ENCODE measurements around the gene ASTL. TPM values are rescaled to one million over a fixed set of nuclear protein-coding genes. Genes with fewer than 3 reads are reported as not detected.
A peak's percentile ranks its signal among the peaks of the same experiment; 100 is the strongest.

The ASTL gene
- polyA plus RNA-seq, 1 donor, result not detected

- DNase-seq, result no peak
Observed at GRCh38 chr2:96111257-96111640, 27.1 kb downstream of the ASTL start.

GRCh38 chr2:96110621-96111256 lies 27.6 kb downstream of the ASTL start:
- DNase-seq, result no peak

GRCh38 chr2:96109931-96110511 lies 28.3 kb downstream of the ASTL start:
- no peak for DNase-seq

DNA sequence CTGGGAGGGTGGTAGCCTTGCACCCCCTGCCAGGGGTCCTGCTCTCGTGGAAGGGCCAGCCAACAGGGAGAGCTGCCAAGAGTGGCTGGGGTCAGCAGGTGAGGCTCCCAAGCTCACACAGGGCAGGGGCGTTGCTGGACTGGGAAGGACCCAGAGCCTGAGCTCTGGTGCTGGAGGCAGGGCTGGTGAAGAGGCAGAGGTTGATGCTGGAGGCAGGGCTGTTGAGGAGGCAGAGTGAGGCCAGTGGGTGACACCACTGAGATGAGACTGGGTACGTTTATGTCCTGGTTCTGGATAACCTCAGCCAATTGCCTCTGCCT lies 29.0 kb downstream of the ASTL start:
- no peak for DNase-seq

DNA sequence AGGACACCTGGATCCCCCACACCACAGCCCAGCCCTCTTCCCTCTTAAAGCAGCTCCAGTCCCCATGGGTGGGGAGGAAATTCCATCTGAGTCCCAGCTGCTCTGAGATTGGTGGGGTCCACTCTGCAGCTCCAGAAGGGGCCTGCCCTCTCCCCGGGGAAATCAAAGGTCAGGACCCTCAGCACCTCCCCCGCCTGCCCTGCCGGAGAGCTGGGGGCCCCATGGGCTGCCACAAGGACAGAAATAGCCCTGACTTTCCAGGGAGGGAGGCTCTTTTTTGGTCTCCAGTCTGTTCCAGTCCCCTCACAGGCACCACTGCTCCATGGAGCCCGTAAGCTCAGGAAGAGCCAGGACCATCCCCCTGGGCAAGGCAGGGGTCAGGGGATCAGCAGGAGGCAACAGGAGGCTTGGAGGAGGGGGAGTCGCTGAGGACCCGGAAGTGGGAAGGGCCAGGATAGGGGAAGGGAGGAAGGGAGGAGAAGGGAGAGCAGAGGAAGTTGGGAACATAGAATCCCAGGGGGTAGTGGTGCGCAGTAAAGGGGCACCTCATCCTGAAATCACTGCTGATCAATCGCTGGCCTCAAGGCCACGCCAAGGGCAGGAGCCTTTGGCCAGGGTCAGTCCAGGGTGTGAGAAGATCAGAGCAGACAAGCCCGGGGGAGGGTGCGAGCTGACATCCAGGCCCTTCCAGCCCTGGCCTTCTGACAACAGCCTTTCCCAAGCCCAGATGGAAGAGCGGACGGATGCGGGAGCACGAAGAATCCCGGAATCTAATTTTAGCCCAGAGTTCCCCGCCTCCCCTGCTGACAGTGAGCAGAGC lies 29.6 kb downstream of the ASTL start:
- DNase-seq, result peak; percentile 83

- DNase-seq, result no peak
Observed at GRCh38 chr2:96108151-96108540, 30.2 kb downstream of the ASTL start.

- DNase-seq, result no peak
Observed at GRCh38 chr2:96107708-96108065, 30.6 kb downstream of the ASTL start.

GRCh38 chr2:96106991-96107707 lies 31.2 kb downstream of the ASTL start:
- DNase-seq, result no peak

DNA sequence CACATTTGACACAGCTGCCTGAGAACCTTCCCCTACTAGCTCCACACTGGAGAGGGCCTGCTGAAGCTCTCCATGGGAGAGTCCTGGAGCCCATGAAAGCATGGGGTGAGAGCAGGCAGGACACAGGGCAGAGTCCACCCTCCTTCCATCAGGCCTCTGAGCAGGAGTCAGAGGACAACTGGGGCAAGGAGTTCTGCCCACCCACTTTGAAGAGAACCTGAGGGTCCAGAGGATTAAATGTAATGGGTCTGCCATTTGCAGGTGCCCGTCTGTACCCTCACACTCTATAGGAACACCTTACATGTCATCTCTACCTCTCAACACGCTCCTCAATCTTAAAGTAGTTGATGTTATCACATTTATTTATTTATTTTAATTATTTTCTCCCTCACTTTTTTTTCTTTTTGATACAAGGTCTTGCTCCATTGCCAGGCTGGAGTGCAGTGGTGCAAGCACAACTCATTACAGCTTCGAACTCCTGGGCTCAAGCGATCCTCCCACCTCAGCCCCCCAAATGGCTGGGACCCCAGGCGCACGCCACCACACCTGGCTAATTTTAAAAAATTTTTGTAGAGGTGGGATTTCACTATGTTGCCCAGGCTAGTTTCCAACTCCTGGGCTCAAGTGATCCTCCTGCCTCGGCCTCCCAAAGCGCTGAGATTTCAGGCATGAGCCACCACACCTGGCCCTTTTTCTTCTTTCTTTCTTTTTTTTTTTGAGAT lies 32.1 kb downstream of the ASTL start:
- no peak for DNase-seq

GRCh38 chr2:96105152-96105915 lies 33.0 kb downstream of the ASTL start:
- DNase-seq, result no peak

GRCh38 chr2:96104487-96104861 lies 33.8 kb downstream of the ASTL start:
- no peak for DNase-seq

DNA sequence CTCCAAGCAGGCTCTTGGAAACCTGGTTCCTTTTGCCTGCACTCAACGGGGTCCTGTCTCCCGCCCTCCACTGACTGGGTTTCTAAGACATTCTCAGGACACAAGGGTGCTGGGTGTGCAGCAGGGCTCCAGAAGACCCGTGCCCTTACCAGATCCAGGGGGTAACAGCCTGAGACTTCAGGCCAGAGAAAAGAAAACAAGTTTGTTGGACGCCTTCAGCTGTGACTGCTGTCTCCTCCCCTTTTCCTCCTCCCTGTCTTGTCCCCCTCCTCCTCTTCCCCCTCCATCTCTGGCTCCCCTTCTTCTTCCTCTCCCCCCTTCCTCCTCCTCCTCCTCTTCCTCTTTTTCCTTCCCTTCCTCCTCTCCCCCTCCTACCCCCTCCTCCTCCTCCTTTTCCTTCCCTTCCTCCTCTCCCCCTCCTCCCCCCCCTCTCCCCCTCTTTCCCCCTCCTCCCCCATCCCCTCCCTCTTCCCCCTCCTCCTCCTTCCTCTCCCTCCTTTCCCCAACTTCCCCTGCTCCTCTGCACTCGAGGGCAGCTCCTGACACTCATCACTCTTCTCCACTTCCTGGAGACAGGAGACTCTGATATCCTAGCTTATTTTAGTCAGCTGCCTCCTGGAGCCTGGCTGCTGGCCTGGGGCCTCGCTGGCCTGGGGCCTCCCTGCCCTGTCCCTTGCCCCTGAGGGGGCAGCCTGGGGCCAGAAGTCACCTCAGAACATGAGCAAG lies 34.4 kb downstream of the ASTL start:
- no peak for DNase-seq

DNA sequence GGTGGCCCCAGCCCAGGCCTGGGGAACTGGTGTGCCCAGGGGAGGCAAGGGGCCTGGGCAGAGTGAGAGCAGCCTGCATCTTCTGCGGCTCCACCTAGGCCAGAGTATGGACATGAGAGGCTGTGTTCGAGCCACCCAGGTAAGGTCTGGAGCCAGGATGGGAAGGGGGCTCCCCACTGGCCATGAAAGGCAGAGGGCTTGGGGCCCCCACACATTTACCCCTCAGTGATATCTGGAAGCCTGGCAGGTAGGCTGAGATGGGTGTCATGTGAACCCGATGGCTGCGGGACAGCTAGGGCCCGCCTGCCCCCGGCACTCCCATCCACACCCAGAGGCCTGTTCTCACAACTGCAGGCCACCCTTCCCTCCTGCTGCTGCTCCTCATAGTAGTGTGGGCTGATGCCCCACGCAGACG lies 35.1 kb downstream of the ASTL start:
- no peak for DNase-seq

GRCh38 chr2:96102596-96103186 lies 35.6 kb downstream of the ASTL start:
- no peak for DNase-seq

GRCh38 chr2:96100893-96101304 lies 37.4 kb downstream of the ASTL start:
- no peak for DNase-seq

- DNase-seq, result no peak
Observed at GRCh38 chr2:96099861-96100798, 38.2 kb downstream of the ASTL start.

DNA sequence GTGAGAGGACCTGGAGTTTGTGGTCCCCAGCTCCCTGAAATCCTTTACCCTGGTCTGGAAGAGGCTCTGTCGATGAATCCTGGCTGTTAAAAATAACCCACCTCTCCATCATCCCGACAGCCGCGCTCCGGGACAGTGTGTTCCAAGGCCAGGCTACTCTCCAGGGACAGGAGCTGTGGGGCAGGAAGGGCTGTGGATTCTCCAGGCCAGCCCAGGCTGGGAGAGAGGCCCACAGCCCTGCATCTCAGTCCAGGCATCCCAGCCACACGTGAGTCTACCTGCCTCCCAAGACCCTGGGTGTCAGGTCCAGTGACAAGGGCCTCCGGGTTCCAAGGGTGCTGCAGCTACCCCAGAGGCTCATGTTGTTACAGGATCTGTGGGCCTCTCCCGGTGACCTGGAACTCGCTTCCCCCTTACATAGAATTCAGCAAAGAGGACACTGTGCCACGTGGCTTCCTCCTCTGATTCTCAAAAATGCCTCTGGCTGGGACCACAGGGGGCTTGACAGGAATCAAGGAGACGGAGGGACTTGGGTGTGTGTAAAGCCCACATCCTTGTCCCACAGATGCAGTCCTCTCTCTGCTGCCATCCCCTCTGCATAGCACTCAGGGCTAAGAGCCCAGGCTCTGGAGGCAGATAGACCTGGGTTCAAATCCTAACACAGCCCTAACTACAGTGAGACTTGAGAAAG lies 39.3 kb downstream of the ASTL start:
- no peak for DNase-seq

GRCh38 chr2:96097951-96098823 lies 40.1 kb downstream of the ASTL start:
- no peak for DNase-seq
